HepG2 (cell line): ENCODE measurements around the gene ANKRD65. TPM values are rescaled to one million over a fixed set of nuclear protein-coding genes. Genes with fewer than 3 reads are reported as not detected.

Experiments used
- ATAC-seq: fragments of 200-7000 bp; cut with Tn5 transposase; 3 replicates; pipeline ENCODE4 v1.9.1; 2020; ENCODE audit warnings: mild to moderate bottlenecking, moderate library complexity
- BruUV-seq: library from RNA; stranded (reverse); fragments of 400-500 nt; replicated peaks from 2 replicates; lab custom pipeline; 2021; lab: Mats Ljungman, UMichigan
- CTCF ChIA-PET: fragments of 300-600 bp; formaldehyde crosslinking; extraction: SDS; loops from one replicate; lab custom pipeline; 2021; ENCODE audit warnings: low total read pairs, inconsistent platforms, low intra/inter-chr PET ratio; lab: Yijun Ruan, JAX
- POLR2A ChIA-PET: fragments of 350-600 bp; sonication (Branson Sonifier 250); formaldehyde crosslinking; loops from one replicate; lab custom pipeline; 2020; ENCODE audit warnings: antibody characterized with exemption, inconsistent platforms; lab: Yijun Ruan, JAX
- DNase-seq: peaks from one replicate; pipeline ENCODE4 v3.0.0-alpha.2; 2015; ENCODE audit warnings: low spot score
- FAIRE-seq: peaks from 3 replicates; lab custom pipeline; 2011; peaks lifted over from hg19 to GRCh38; lab: Jason Lieb, UNC
- H2AFZ ChIP-seq: one replicate; pipeline ENCODE4 v1.6.1; 2011; ENCODE audit warnings: low read length, inconsistent platforms
- H3K27ac ChIP-seq: fragments of 300-600 bp; 3 replicates; pipeline ENCODE4 v1.8.0; 2011; ENCODE audit warnings: mixed run types, mild to moderate bottlenecking, mixed read lengths, low read length, inconsistent platforms; ENCODE audit not compliant: insufficient read depth; ENCODE audit errors: extremely low read length
- H3K27me3 ChIP-seq, 2 experiments: fragments of 200-600 bp in 1 of 2; 2 replicates in 1 of 2; 3 replicates in 1 of 2; pipeline versions ENCODE4 v1.6.0 to v1.8.0; 2011; ENCODE audit warnings: low read length in 2 of 2, mild to moderate bottlenecking in 2 of 2, moderate library complexity in 2 of 2, inconsistent platforms in 1 of 2; ENCODE audit not compliant: insufficient read depth in 2 of 2, control insufficient read depth in 1 of 2
- H3K36me3 ChIP-seq, 2 experiments: fragments of 200-600 bp in 1 of 2; replicated peaks in 1 of 2; 2 replicates in 1 of 2; 3 replicates in 1 of 2; pipeline versions ENCODE4 v1.5.1 to v1.8.0; 2011; ENCODE audit warnings: low read length in 2 of 2, inconsistent platforms in 1 of 2; ENCODE audit not compliant: insufficient read depth in 2 of 2, control insufficient read depth in 1 of 2
- H3K4me1 ChIP-seq: 2 replicates; pipeline ENCODE4 v1.5.1; 2012; ENCODE audit warnings: low read length, inconsistent platforms; ENCODE audit not compliant: insufficient read depth
- H3K4me2 ChIP-seq: 2 replicates; pipeline ENCODE4 v1.6.0; 2011; ENCODE audit warnings: low read depth, low read length, inconsistent platforms
- H3K4me3 ChIP-seq, 3 experiments: fragments of 200-600 bp in 1 of 3; sonication (generic), shearing (Covaris generic) in 1 of 3; replicated peaks in 1 of 3; 2 replicates each; pipeline ENCODE4 v1.5.1; 2011 to 2016; ENCODE audit warnings: low read length in 3 of 3, inconsistent platforms in 2 of 3, low read depth in 2 of 3, mild to moderate bottlenecking in 2 of 3, control low read depth in 1 of 3, mixed read lengths in 1 of 3; ENCODE audit not compliant: insufficient read depth in 1 of 3
- H3K79me2 ChIP-seq: one replicate; pipeline ENCODE4 v1.6.1; 2011; ENCODE audit warnings: low read length, inconsistent platforms; ENCODE audit not compliant: insufficient read depth
- H3K9ac ChIP-seq: 2 replicates; pipeline ENCODE4 v1.6.0; 2011; ENCODE audit warnings: mild to moderate bottlenecking, low read depth, low read length, inconsistent platforms; ENCODE audit not compliant: insufficient read depth
- H3K9me3 ChIP-seq: 2 replicates; pipeline ENCODE4 v1.5.1; 2012; ENCODE audit warnings: mild to moderate bottlenecking, low read length
- H4K20me1 ChIP-seq: 2 replicates; pipeline ENCODE4 v1.6.0; 2011; ENCODE audit warnings: inconsistent platforms, mild to moderate bottlenecking, low read length, moderate library complexity; ENCODE audit not compliant: insufficient read depth
- DNMT3B ChIP-seq: conservative IDR thresholded peaks from 2 replicates; pipeline ENCODE4 v1.6.1; 2016; ENCODE audit warnings: missing biosample characterization, control low read depth
- GFI1 ChIP-seq: sonication (generic); formaldehyde crosslinking; IDR thresholded peaks from 2 replicates; pipeline ENCODE4 v1.5.0; 2020; ENCODE audit warnings: missing genetic modification reagents, mild to moderate bottlenecking, borderline replicate concordance
- MAF1 ChIP-seq: sonication (generic); formaldehyde crosslinking; IDR thresholded peaks from 2 replicates; pipeline ENCODE4 v1.5.0; 2020; ENCODE audit warnings: missing genetic modification reagents, borderline replicate concordance
- MAFK ChIP-seq, 2 experiments: IDR thresholded peaks in 1 of 2; conservative IDR thresholded peaks in 1 of 2; 2 replicates each; pipeline ENCODE4 v1.6.1; 2011; ENCODE audit warnings: improper control_type of control experiment in 2 of 2, low read length in 2 of 2
- MTA3 ChIP-seq: sonication (generic); formaldehyde crosslinking; IDR thresholded peaks from 2 replicates; pipeline ENCODE4 v1.4.0; 2020; ENCODE audit warnings: missing genetic modification reagents
- PRDM4 ChIP-seq: sonication (generic); formaldehyde crosslinking; IDR thresholded peaks from 2 replicates; pipeline ENCODE4 v1.9.0; 2021; ENCODE audit warnings: missing genetic modification reagents, borderline replicate concordance
- SALL2 ChIP-seq: sonication (generic); formaldehyde crosslinking; IDR thresholded peaks from 2 replicates; pipeline ENCODE4 v1.8.1; 2023; ENCODE audit warnings: mild to moderate bottlenecking, missing genetic modification reagents, inconsistent platforms
- XBP1 ChIP-seq: sonication (generic); formaldehyde crosslinking; IDR thresholded peaks from 2 replicates; pipeline ENCODE4 v1.5.0; 2020; ENCODE audit warnings: missing genetic modification reagents
- ZMYM3 ChIP-seq: sonication (generic); formaldehyde crosslinking; IDR thresholded peaks from 2 replicates; pipeline ENCODE4 v1.5.1; 2020; ENCODE audit warnings: mild to moderate bottlenecking, missing genetic modification reagents
- ZNF263 ChIP-seq: sonication (generic); formaldehyde crosslinking; IDR thresholded peaks from 2 replicates; pipeline ENCODE4 v1.4.0; 2020; ENCODE audit warnings: missing genetic modification reagents
- ZNF770 ChIP-seq: sonication (generic); formaldehyde crosslinking; IDR thresholded peaks from 2 replicates; pipeline ENCODE4 v1.5.0; 2020; ENCODE audit warnings: mild to moderate bottlenecking, missing genetic modification reagents
- ZNF776 ChIP-seq: sonication (generic); formaldehyde crosslinking; IDR thresholded peaks from 2 replicates; pipeline ENCODE4 v1.4.0; 2020; ENCODE audit warnings: mild to moderate bottlenecking, missing genetic modification reagents
- ZNF841 ChIP-seq: sonication (generic); formaldehyde crosslinking; IDR thresholded peaks from 2 replicates; pipeline ENCODE4 v1.8.1; 2023; ENCODE audit warnings: missing genetic modification reagents, borderline replicate concordance
- WGBS: methylation state at CpG from one replicate; pipeline ENCODE4 v1.1.6; 2017; ENCODE audit warnings: low lambda C conversion rate; 5-methylcytosine and 5-hydroxymethylcytosine counted together
- in situ Hi-C: cut with HindIII; loops from 2 replicates; pipeline ENCODE4 v1.10.0; 2017; ENCODE audit warnings: low pct_unique_long_range_greater_than_20kb; ENCODE audit not compliant: extremely low pct_ligation_motif_present
- intact Hi-C: fragments of 100-400 bp; cut with micrococcal nuclease; formaldehyde crosslinking; loops from one replicate; pipeline ENCODE4 v1.10.0; 2022; ENCODE audit not compliant: unreplicated experiment
- polyA plus RNA-seq, 8 experiments: library from polyadenylated mRNA; depleted of rRNA in 3 of 8; stranded (reverse) in 7 of 8; unstranded in 1 of 8; fragments of >200 nt; fragmentation: Illumina TruSeq in 4 of 8; extraction: Trizol in 4 of 8; gene quantifications; 2 replicates each; pipeline versions ENCODE4 v1.2.1 to v1.2.3, GENCODE V29; 2011 to 2016; ENCODE audit warnings: low read depth in 4 of 8, missing spikeins in 1 of 8, mixed read lengths in 1 of 8; ENCODE audit not compliant: insufficient read depth in 1 of 8
- total RNA-seq, 5 experiments: library from RNA; depleted of rRNA; stranded (reverse); fragments of >200 nt; fragmentation: Illumina TruSeq; extraction: Trizol; gene quantifications; 2 replicates each; pipeline ENCODE4 v1.2.3, GENCODE V29; 2016; ENCODE audit warnings: low read depth in 1 of 5

The ANKRD65 gene
- total and polyA plus RNA-seq, 2 of the 13 experiments (the other 11 are each of a cell fraction or from before 2014, with no cell fraction given): 12.1 to 30.1 TPM

DNA sequence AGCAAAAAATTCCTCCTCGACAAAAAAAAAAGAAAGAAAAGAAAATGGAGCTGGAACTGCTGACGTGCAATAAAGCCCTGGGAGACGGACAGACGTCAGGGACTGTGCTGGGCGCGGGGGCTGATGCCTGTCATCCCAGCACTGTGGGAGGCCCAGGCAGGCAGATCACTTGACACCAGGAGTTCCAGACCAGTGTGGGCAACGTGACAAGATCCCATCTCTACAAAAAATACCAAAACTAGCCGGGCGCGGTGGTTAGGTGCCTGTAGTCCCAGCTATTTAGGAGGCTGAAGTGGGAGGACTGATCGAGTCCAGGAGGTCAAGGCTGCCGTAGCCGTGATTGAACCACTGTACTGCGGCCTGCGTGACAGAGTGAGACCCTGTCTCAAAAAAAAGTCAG lies 3.6 kb upstream of the ANKRD65 start:
- no peak for ATAC-seq
- peaks cover 4% of the 10 kb centered on the region for H3K79me2 ChIP-seq
- H2AFZ ChIP-seq: no peak overlapping the region
- H3K9ac ChIP-seq: no peak overlapping the region
- intact Hi-C loops (no loop called here), in situ Hi-C loops (no loop called here)
- CTCF ChIA-PET: no interaction called here
- 60% methylated on average over 15 of the region's 15 CpGs for WGBS
- no peak overlapping the region for H3K4me2 ChIP-seq
- H3K27ac ChIP-seq: no peak overlapping the region
- no peaks in the 10 kb centered on the region for H4K20me1 ChIP-seq
- no peak overlapping the region for H3K4me3 ChIP-seq
- TF ChIP-seq MAFK (conservative IDR thresholded peaks at IDR 0.05 in 1 of 2, IDR thresholded peaks at IDR 0.05 in 1 of 2; ENCODE audit: low read length in 2 of 2) (peak in 1 of 2 experiments; percentile 8; a peak in 1 of 4 replicates), GFI1 (CRISPR knock-in tag) (peak; percentile 60; the same call in 1 of the 2 replicates), ZNF263 (CRISPR knock-in tag) (peak; percentile 87), ZNF776 (CRISPR knock-in tag) (no peak), ZMYM3 (CRISPR knock-in tag) (no peak), XBP1 (CRISPR knock-in tag) (no peak), ZNF770 (CRISPR knock-in tag) (peak; percentile 89), MTA3 (CRISPR knock-in tag) (no peak), MAF1 (CRISPR knock-in tag) (no peak), PRDM4 (CRISPR knock-in tag) (no peak), DNMT3B (CRISPR knock-in tag) (no peak), SALL2 (CRISPR knock-in tag) (0 out of 2 replicates have a peak, but pooled peaks have one; percentile 4), ZNF841 (CRISPR knock-in tag) (no peak)
- POLR2A ChIA-PET: interaction anchor here (1.4 to 3.1 kb wide), 5 partner anchors 9 to 22 kb away, joined by 3 to 21 read pairs (median 7); partner anchors contain the start of gene MRPL20
- peaks cover 50% of the 10 kb centered on the region for H3K4me1 ChIP-seq
- DNase-seq: no peak
- H3K27me3 ChIP-seq: no peaks in the 10 kb centered on the region; a peak in 1 of 5 replicates
- no peaks in the 10 kb centered on the region for H3K9me3 ChIP-seq
- no peaks in the 10 kb centered on the region for H3K36me3 ChIP-seq
- no peak for FAIRE-seq
- no TSS peak for BruUV-seq
